PFSK-1 (cell line): ENCODE measurements around the gene CRISPLD2.
A peak's percentile ranks its signal among the peaks of the same experiment; 100 is the strongest.

Source experiments
- FOXP2 ChIP-seq: optimal IDR thresholded peaks from 2 replicates; pipeline ENCODE3; 2011; ENCODE audit warnings: borderline replicate concordance, control low read depth, inconsistent platforms; ENCODE audit not compliant: insufficient read depth; ENCODE audit errors: extremely low read length, extremely low read depth
- POLR2AphosphoS5 ChIP-seq: IDR thresholded peaks from 2 replicates; pipeline ENCODE4 v1.6.1; 2012; ENCODE audit warnings: low read depth, mild to moderate bottlenecking, control low read depth, low read length, moderate library complexity
- REST ChIP-seq, 2 experiments: IDR thresholded peaks; 2 replicates each; pipeline versions ENCODE4 v1.6.1 to v1.8.0; 2011 to 2012; ENCODE audit warnings: low read depth in 2 of 2, low read length in 2 of 2, control low read depth in 1 of 2, inconsistent platforms in 1 of 2, mild to moderate bottlenecking in 1 of 2, moderate library complexity in 1 of 2; ENCODE audit not compliant: insufficient read depth in 1 of 2
- SIN3A ChIP-seq: IDR thresholded peaks from 2 replicates; pipeline ENCODE4 v1.6.1; 2012; ENCODE audit warnings: mild to moderate bottlenecking, low read length, moderate library complexity, borderline replicate concordance; ENCODE audit not compliant: insufficient read depth
- TAF1 ChIP-seq: IDR thresholded peaks from 2 replicates; pipeline ENCODE4 v1.6.1; 2012; ENCODE audit warnings: low read length, control low read depth, borderline replicate concordance; ENCODE audit not compliant: insufficient read depth

CRISPLD2 gene

GRCh38 chr16:84806256-84806889 lies 13.4 kb upstream of the CRISPLD2 start:
- TF ChIP-seq REST (IDR thresholded peaks at IDR 0.05; ENCODE audit: insufficient read depth in 1 of 2, low read depth in 2 of 2, low read length in 2 of 2): no peak
- peak; percentile 65; the same call in 1 of the 2 replicates for TF ChIP-seq SIN3A

GRCh38 chr16:84806890-84807258 lies 12.9 kb upstream of the CRISPLD2 start:
- TF ChIP-seq TAF1 (no peak), FOXP2 (no peak), POLR2AphosphoS5 (no peak), SIN3A (no peak), REST (IDR thresholded peaks at IDR 0.05; ENCODE audit: insufficient read depth in 1 of 2, low read depth in 2 of 2, low read length in 2 of 2) (no peak)

- TF ChIP-seq FOXP2 (no peak), POLR2AphosphoS5 (no peak), SIN3A (no peak), TAF1 (no peak), REST (IDR thresholded peaks at IDR 0.05; ENCODE audit: insufficient read depth in 1 of 2, low read depth in 2 of 2, low read length in 2 of 2) (no peak)
Observed at GRCh38 chr16:84807776-84808175, 12.0 kb upstream of the CRISPLD2 start.

GRCh38 chr16:84808826-84809225 lies 11.0 kb upstream of the CRISPLD2 start:
- TF ChIP-seq SIN3A (no peak), FOXP2 (no peak), TAF1 (no peak), POLR2AphosphoS5 (no peak), REST (IDR thresholded peaks at IDR 0.05; ENCODE audit: insufficient read depth in 1 of 2, low read depth in 2 of 2, low read length in 2 of 2) (no peak)
